SK-N-SH treated with all-trans-retinoic acid at 6 μM for 48 hours (cell line): ENCODE measurements around the gene RASGEF1C.

Experiments used
- ATAC-seq: fragments of 200-7000 bp; cut with Tn5 transposase; 3 replicates; pipeline ENCODE4 v1.9.1; 2020; ENCODE audit warnings: mild to moderate bottlenecking, moderate library complexity
- ARNTL ChIP-seq: fragments of 450-650 bp; formaldehyde crosslinking; IDR thresholded peaks from 2 replicates; pipeline ENCODE4 v1.5.0; 2020; ENCODE audit warnings: low read depth, mild to moderate bottlenecking, moderate library complexity, borderline replicate concordance
- CREB5 ChIP-seq: fragments of 250-450 bp; sonication (Bioruptor Pico); IDR thresholded peaks from 2 replicates; pipeline ENCODE4 v1.5.1; 2020; ENCODE audit warnings: low read depth, mild to moderate bottlenecking, moderate library complexity
- CSDC2 ChIP-seq: fragments of 250-450 bp; sonication (Bioruptor Pico); IDR thresholded peaks from 2 replicates; pipeline ENCODE4 v1.5.0; 2020; ENCODE audit warnings: mild to moderate bottlenecking, moderate library complexity
- CSRNP3 ChIP-seq: fragments of 250-450 bp; sonication (Bioruptor Pico); IDR thresholded peaks from 2 replicates; pipeline ENCODE4 v1.5.1; 2021; ENCODE audit warnings: mild to moderate bottlenecking, moderate library complexity
- ESRRG ChIP-seq: fragments of 250-450 bp; sonication (Bioruptor Pico); IDR thresholded peaks from 2 replicates; pipeline ENCODE4 v1.6.1; 2021; ENCODE audit warnings: mild to moderate bottlenecking
- ISL1 ChIP-seq: fragments of 250-450 bp; sonication (Bioruptor Pico); IDR thresholded peaks from 2 replicates; pipeline ENCODE4 v2.1.2; 2022; ENCODE audit warnings: mild to moderate bottlenecking, moderate library complexity
- OSR1 ChIP-seq: fragments of 250-450 bp; sonication (Bioruptor Pico); IDR thresholded peaks from 2 replicates; pipeline ENCODE4 v1.8.0; 2022; ENCODE audit warnings: moderate library complexity, mild to moderate bottlenecking, inconsistent platforms
- PATZ1 ChIP-seq: fragments of 250-450 bp; sonication (Bioruptor Pico); IDR thresholded peaks from 2 replicates; pipeline ENCODE4 v1.8.0; 2020; ENCODE audit warnings: mild to moderate bottlenecking, moderate library complexity, borderline replicate concordance
- POU6F1 ChIP-seq: fragments of 250-450 bp; sonication (Bioruptor Pico); IDR thresholded peaks from 2 replicates; pipeline ENCODE4 v1.8.0; 2021; ENCODE audit warnings: low read depth, mild to moderate bottlenecking, moderate library complexity, borderline replicate concordance
- PPARA ChIP-seq: fragments of 250-450 bp; sonication (Bioruptor Pico); IDR thresholded peaks from 2 replicates; pipeline ENCODE4 v1.5.0; 2020; ENCODE audit warnings: mild to moderate bottlenecking, borderline replicate concordance
- RARB ChIP-seq: fragments of 250-450 bp; sonication (Bioruptor Pico); IDR thresholded peaks from 2 replicates; pipeline ENCODE4 v1.8.0; 2021; ENCODE audit warnings: mild to moderate bottlenecking, moderate library complexity
- SNAI2 ChIP-seq: fragments of 250-450 bp; sonication (Bioruptor Pico); IDR thresholded peaks from 2 replicates; pipeline ENCODE4 v1.5.0; 2020; ENCODE audit warnings: mild to moderate bottlenecking, moderate library complexity
- TCF4 ChIP-seq: fragments of 250-450 bp; sonication (Bioruptor Pico); IDR thresholded peaks from 2 replicates; pipeline ENCODE4 v1.8.0; 2021; ENCODE audit warnings: mild to moderate bottlenecking, moderate library complexity, borderline replicate concordance
- TSHZ2 ChIP-seq: fragments of 250-450 bp; sonication (Bioruptor Pico); IDR thresholded peaks from 2 replicates; pipeline ENCODE4 v1.5.0; 2020; ENCODE audit warnings: mild to moderate bottlenecking, moderate library complexity
- ZC3H10 ChIP-seq: fragments of 250-450 bp; sonication (Bioruptor Pico); IDR thresholded peaks from 2 replicates; pipeline ENCODE4 v1.5.1; 2021; ENCODE audit warnings: mild to moderate bottlenecking, moderate library complexity
- ZFP3 ChIP-seq: fragments of 250-450 bp; sonication (Bioruptor Pico); IDR thresholded peaks from 2 replicates; pipeline ENCODE4 v1.5.0; 2020; ENCODE audit warnings: mild to moderate bottlenecking, moderate library complexity
- ZFP30 ChIP-seq: fragments of 450-650 bp; formaldehyde crosslinking; IDR thresholded peaks from 2 replicates; pipeline ENCODE4 v1.5.0; 2022; ENCODE audit warnings: mild to moderate bottlenecking, moderate library complexity
- ZNF565 ChIP-seq: fragments of 450-650 bp; formaldehyde crosslinking; conservative IDR thresholded peaks from 2 replicates; pipeline ENCODE4 v1.5.0; 2020; ENCODE audit warnings: low read depth, mild to moderate bottlenecking, moderate library complexity
- ZNF70 ChIP-seq: fragments of 450-650 bp; formaldehyde crosslinking; IDR thresholded peaks from 2 replicates; pipeline ENCODE4 v1.5.0; 2020; ENCODE audit warnings: mild to moderate bottlenecking, moderate library complexity
- ZNF8 ChIP-seq: fragments of 450-650 bp; formaldehyde crosslinking; IDR thresholded peaks from 2 replicates; pipeline ENCODE4 v1.5.0; 2020; ENCODE audit warnings: mild to moderate bottlenecking, moderate library complexity

The RASGEF1C gene

GRCh38 chr5:180180846-180181245 is 28.2 kb downstream of the RASGEF1C start (continued):
- TF ChIP-seq TSHZ2 (CRISPR knock-in tag) = no peak
- TF ChIP-seq, all 23 proteins: peak for 0

GRCh38 chr5:180180421-180180820 is 28.6 kb downstream of the RASGEF1C start:
- TF ChIP-seq ZNF565 (CRISPR knock-in tag) (no peak), ZFP30 (CRISPR knock-in tag) (no peak), CSRNP3 (CRISPR knock-in tag) (no peak), PPARA (CRISPR knock-in tag) (no peak), SNAI2 (CRISPR knock-in tag) (no peak), ISL1 (CRISPR knock-in tag) (no peak), ARNTL (CRISPR knock-in tag) (no peak), ZNF8 (CRISPR knock-in tag) (no peak), TCF4 (no peak), CREB5 (no peak), OSR1 (CRISPR knock-in tag) (no peak), ESRRG (CRISPR knock-in tag) (no peak), PATZ1 (no peak), RARB (no peak), POU6F1 (CRISPR knock-in tag) (no peak), TSHZ2 (CRISPR knock-in tag) (no peak), ZFP3 (CRISPR knock-in tag) (no peak), CSDC2 (no peak), ZC3H10 (CRISPR knock-in tag) (no peak), ZNF70 (CRISPR knock-in tag) (no peak)
- ATAC-seq = no peak
